Activated T-helper 2 cell treated with anti-CD3 and anti-CD28 coated beads, Interferon-gamma antibody, Interleukin-2, Interleukin-4, amounts not matched to agents 10 μg/mL and 5 μg/mL and 100 μg/mL, durations not matched to agents 14 hours and 24 hours and 36 hours (primary cell): Measurements from ENCODE around the gene CDR2L. TPM values are rescaled to one million over a fixed set of nuclear protein-coding genes. Genes with fewer than 3 reads are reported as not detected.
"Not testable (repeated sequence)": the region's sequence is repeated elsewhere in the genome, so short reads cannot be mapped to it uniquely, and the experiment has no call there.

Experiments
- DNase-seq: peaks from one replicate; pipeline ENCODE4 v3.0.0; 2021; ENCODE audit warnings: low spot score
- H3K27ac Mint-ChIP-seq: one replicate; pipeline ENCODE4 v1.8.0; 2021; ENCODE audit warnings: mixed read lengths
- H3K27me3 Mint-ChIP-seq: one replicate; pipeline ENCODE4 v1.8.0; 2021; ENCODE audit warnings: low read depth, mixed read lengths
- H3K36me3 Mint-ChIP-seq: one replicate; pipeline ENCODE4 v1.8.0; 2021; ENCODE audit warnings: low read depth, mixed read lengths
- H3K4me1 Mint-ChIP-seq: one replicate; pipeline ENCODE4 v1.8.0; 2021; ENCODE audit warnings: low read depth, mixed read lengths
- H3K4me3 Mint-ChIP-seq: one replicate; pipeline ENCODE4 v1.8.0; 2021; ENCODE audit warnings: low read depth, mild to moderate bottlenecking, moderate library complexity, mixed read lengths
- H3K9me3 Mint-ChIP-seq: one replicate; pipeline ENCODE4 v1.8.0; 2021; ENCODE audit warnings: mixed read lengths
- intact Hi-C: fragments of 100-400 bp; cut with micrococcal nuclease; formaldehyde crosslinking; loops from one replicate; pipeline ENCODE4 v1.15.1; 2023
- total RNA-seq: library from RNA; stranded (reverse); gene quantifications from 2 replicates; pipeline ENCODE4 v1.2.3, GENCODE V29; 2022

CDR2L gene
- total RNA-seq, 1 donor from 2014 or later, result 2.4 TPM

DNA sequence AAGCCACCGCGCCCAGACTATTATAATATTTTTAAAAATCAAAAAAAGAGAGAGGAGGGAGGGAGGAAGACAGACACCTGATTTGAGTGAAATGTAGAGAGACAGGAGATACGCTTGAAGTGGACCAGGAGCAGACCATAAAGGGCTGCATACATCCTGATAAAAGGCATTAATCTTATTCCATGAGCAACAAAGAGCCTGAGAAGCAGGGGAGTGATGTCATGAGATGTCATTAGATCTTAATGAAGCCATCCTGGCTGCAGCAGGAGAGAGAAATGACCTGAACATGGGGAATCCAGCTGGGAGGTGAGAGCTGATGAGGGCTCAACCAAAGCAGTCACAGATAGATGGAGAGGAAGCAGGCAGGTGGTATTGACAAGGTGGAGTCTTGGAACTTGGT is 9.6 kb upstream of the CDR2L start:
- H3K4me3 Mint-ChIP-seq, result no peak overlapping the region
- peaks cover 13% of the 10 kb centered on the region for H3K4me1 Mint-ChIP-seq
- H3K27ac Mint-ChIP-seq, result no peak overlapping the region
- no peaks in the 10 kb centered on the region for H3K9me3 Mint-ChIP-seq
- no peaks in the 10 kb centered on the region for H3K36me3 Mint-ChIP-seq
- no peak for DNase-seq
- intact Hi-C loops, result no loop called here
- H3K27me3 Mint-ChIP-seq, result peaks cover 30% of the 10 kb centered on the region

DNA sequence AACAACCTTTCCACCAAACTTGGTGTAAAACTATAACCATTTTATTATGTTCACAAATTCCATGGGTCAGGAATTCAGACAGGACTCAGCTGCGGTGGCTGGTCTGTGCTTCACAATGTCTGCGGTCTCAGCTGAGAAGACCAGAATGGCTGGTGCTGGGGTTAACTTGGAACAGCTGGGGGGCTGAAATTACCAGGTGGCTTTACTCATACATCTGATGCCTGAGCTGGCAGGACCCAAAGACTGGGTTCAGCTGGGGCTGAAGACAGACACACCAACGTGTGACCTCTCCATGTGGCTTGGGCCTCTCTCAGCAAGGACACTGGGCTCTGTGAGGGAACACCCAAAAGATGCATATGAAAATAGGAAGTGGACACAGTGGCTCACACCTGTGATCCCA is 9.2 kb upstream of the CDR2L start:
- intact Hi-C loops, result no loop called here
- Mint-ChIP-seq H3K4me1 (peaks cover 9% of the 10 kb centered on the region), H3K27ac (no peak overlapping the region)

DNA sequence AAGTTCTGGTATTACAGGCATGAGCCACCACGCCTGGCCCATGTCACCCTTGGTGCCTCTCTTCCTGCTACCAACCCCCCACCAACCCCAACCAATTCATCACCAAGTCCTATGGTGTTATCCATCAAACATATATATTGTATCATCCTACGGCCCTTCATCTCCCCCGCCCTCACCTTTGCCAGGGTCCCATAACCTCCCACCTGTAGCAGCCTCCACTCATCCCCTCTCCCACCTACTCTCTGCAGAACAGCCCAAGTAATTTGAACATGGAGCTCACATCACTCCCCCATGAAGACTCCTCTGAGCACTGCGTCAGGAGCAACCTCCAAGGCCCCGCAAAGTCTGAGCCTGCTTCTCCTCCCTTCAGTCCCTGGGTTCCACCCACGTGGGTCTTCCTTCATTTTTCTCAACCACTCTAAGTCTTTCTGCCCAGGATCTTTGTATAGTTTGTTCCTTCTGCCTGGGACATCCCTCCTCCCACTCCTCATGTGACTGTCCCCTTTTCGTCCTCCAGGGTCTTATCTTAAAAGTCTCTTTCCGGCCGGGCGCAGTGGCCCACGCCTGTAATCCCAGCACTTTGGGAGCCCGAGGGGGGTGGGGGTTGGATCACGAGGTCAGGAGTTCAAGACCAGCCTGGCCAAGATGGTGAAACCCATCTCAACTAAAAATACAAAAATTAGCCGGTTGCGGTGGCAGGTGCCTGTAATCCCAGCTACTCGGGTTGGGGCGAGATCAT is 7.9 kb upstream of the CDR2L start:
- Mint-ChIP-seq H3K4me3 (no peak overlapping the region), H3K9me3 (no peaks in the 10 kb centered on the region), H3K36me3 (no peaks in the 10 kb centered on the region), H3K27ac (no peak overlapping the region), H3K27me3 (peaks cover 29% of the 10 kb centered on the region), H3K4me1 (peaks cover 10% of the 10 kb centered on the region)
- intact Hi-C loops, result loop anchor here (5.0 to 10.0 kb wide), 3 partner anchors 53 to 195 kb away; no protein-coding TSS in a partner anchor
- DNase-seq, result no peak

More for the DNA sequence above, 9.2 kb upstream of the CDR2L start:
- H3K4me3 Mint-ChIP-seq, result no peak overlapping the region
- no peaks in the 10 kb centered on the region for H3K36me3 Mint-ChIP-seq
- DNase-seq, result no peak
- no peaks in the 10 kb centered on the region for H3K9me3 Mint-ChIP-seq
- H3K27me3 Mint-ChIP-seq, result peaks cover 26% of the 10 kb centered on the region

DNA sequence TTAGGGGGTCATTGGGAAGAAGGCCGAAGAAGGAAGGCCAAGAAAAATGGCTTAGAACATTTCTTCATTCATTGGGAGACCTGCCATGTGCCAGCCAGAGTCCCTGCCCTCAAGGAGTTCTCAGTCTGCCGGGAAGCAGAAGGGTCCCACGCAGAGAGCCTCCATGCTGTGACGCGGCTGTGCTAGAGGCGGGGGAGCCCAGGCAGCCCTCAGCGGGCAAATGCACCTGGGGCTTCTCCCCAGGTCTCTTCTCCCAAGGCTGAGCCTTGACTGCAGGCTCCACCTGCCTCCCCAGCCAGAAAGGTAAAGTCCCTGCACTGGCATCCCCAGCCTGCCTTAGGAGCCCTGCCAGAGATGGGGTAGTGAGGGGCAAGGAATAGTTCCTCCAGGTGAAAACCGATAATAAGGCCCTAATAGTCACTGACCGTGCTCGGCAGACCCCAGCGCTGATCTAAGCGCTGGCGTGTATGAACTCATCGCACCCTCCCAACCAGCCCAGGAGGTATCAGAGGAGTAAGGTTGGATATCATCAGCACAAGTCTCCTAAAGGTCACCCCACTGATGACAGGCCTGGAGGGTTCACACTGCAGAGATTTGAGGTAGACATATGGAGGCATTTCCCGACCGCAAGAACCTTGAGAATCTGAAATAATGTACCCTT is 6.0 kb upstream of the CDR2L start:
- H3K4me1 Mint-ChIP-seq, result peaks cover 12% of the 10 kb centered on the region
- peaks cover 35% of the 10 kb centered on the region for H3K27me3 Mint-ChIP-seq
- intact Hi-C loops, result loop anchor here (5.0 to 10.0 kb wide), 3 partner anchors 51 to 197 kb away; no protein-coding TSS in a partner anchor
- peak overlapping the region; percentile 76 for H3K4me3 Mint-ChIP-seq
- H3K27ac Mint-ChIP-seq, result peak overlapping the region; percentile 29
- H3K9me3 Mint-ChIP-seq, result no peaks in the 10 kb centered on the region
- H3K36me3 Mint-ChIP-seq, result no peaks in the 10 kb centered on the region
- no peak for DNase-seq

DNA sequence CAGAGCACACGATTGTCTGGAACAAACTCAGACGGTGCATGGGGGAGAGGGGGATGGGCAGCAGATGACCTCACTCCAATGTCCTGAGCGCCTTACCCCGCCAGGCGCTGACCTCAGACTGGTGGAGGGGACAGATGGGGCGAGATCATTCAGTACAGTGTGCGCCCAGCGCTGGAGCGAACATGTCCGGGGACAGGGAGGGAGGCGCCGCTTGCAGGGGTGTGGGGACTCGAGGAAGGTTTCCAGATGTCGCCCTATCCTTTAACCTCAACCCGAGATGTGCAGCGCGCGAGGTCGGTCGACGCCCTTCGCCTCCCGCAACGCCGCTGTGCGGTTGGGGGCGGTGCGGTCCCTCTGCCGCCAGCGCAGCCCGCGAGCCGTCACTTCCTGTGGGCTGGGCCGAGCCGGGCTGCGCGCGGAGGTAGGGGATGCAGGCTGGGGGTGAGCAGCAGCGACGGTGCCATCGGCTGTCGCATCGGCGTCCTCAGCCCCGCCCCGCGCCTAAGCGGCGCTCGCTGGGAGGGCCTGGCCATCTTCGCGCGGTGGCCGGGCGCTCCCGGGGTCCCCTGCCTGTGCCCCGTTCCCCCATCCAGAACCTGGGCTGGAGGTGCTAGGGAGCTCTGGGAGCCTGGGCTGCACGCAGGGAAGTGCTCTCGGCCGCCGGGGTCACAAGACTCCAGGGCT is 5.3 kb upstream of the CDR2L start:
- H3K4me1 Mint-ChIP-seq, result peaks cover 17% of the 10 kb centered on the region
- intact Hi-C loops, result loop anchor here (2.0 to 10.0 kb wide), 4 partner anchors 31 to 197 kb away; partner anchors contain the start of gene MRPL58
- peak overlapping the region; percentile 29 for H3K27ac Mint-ChIP-seq
- no peaks in the 10 kb centered on the region for H3K36me3 Mint-ChIP-seq
- H3K9me3 Mint-ChIP-seq, result no peaks in the 10 kb centered on the region
- peak overlapping the region; percentile 76 for H3K4me3 Mint-ChIP-seq
- peak; percentile 77 for DNase-seq
- peaks cover 37% of the 10 kb centered on the region for H3K27me3 Mint-ChIP-seq

DNA sequence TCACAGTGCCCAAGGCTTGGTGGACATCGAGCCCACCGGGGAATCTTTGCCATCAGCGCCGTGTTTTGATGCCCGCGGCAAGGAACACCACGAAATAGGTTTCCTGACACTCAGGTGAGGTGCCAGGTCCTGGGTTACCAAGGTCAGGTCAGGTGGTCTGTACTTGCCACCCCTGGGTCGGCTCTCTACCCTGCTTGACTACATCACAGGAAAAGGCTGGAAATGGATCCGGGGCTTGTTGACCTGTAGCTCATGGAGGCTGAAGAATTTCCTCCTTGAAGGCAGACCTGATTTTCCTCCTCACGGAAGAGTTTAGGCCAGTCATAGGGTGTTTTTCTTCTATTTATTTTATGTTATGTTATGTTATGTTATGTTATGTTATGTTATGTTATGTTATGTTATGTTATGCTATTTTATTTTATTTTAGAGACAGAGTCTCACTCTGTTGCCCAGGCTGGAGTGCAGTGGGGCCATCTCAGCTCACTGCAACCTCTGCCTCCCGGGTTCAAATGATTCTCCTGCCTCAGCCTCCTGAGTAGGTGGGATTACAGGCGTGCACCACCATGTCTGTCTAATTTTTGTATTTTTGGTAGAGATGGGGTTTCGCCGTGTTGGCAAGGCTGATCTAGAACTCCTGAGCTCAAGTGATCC is 4.6 kb upstream of the CDR2L start:
- not testable (repeated sequence) for H3K27ac Mint-ChIP-seq, H3K9me3 Mint-ChIP-seq
- intact Hi-C loops, result loop anchor here (2.0 to 10.0 kb wide), 4 partner anchors 30 to 198 kb away; partner anchors contain the start of gene MRPL58

DNA sequence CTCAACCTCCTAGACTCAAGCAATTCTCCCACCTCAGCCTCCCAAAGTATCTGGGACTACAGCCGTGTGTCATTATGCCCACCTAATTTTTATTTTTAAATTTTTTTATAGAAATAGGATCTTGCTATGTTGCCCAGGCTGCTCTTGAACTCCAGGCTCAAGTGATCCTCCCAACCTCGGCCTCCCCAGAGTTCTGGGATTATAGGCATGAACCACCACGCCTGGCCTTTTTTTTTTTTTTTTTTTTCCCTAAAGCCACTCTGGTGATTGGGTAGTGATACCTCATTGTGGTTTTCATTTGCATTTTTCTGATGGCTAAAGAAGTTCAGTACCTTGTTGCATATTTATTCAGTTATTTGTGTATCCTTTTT is 1.2 kb upstream of the CDR2L start:
- Mint-ChIP-seq H3K27ac (no peak overlapping the region), H3K9me3 (no peaks in the 10 kb centered on the region), H3K27me3 (peaks cover 33% of the 10 kb centered on the region), H3K4me3 (no peak overlapping the region), H3K4me1 (peaks cover 17% of the 10 kb centered on the region), H3K36me3 (no peaks in the 10 kb centered on the region)
- intact Hi-C loops, result loop anchor here (10.0 kb wide), 2 partner anchors 129 to 201 kb away; no protein-coding TSS in a partner anchor
- no peak for DNase-seq

More for the DNA sequence above, 4.6 kb upstream of the CDR2L start:
- not testable (repeated sequence) for H3K36me3 Mint-ChIP-seq, DNase-seq
- peak overlapping the region; percentile 76 for H3K4me3 Mint-ChIP-seq
- H3K27me3 Mint-ChIP-seq, result peaks cover 38% of the 10 kb centered on the region
- peaks cover 19% of the 10 kb centered on the region for H3K4me1 Mint-ChIP-seq

DNA sequence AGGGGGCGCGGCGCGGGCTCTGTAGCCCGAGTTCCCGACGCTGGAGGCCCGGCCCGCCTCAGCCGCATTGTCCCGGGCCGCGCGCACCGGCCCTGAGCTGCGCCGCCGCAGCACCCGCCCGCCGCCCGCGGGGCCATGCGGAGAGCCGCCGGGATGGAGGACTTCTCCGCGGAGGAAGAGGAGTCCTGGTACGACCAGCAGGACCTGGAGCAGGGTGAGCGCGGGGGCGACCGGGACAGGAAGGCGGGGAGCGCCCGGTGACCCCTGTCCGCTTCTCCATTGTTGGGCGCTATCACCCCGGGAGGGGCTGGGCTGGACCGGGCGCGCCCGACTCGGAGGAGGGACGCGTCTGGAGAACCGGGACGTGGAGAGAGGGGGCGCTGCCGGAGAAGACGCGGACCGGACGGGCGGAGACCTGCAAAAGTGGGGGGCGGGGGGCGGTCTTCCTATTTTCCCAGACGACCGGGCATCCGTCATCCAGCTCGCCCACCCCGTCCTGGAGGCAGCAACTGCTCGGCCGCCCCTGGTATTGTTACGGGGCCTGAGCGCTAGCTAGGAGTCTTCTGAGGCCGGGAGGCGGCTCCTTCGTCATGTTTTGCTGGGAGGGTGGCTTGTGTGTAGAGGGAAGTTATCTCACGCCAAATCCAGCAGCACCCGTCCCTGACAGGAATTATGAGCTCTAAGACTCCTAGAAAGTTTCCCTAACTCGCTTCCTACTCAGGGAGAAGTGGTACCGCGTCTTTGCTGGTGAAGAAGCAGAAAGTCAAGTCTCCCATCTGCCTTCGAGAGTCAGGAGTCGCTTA is 678 bp downstream of the CDR2L start:
- peaks cover 41% of the 10 kb centered on the region for H3K27me3 Mint-ChIP-seq
- intact Hi-C loops, result loop anchor here (10.0 kb wide), 2 partner anchors 127 to 203 kb away; no protein-coding TSS in a partner anchor
- H3K9me3 Mint-ChIP-seq, result no peaks in the 10 kb centered on the region
- no peak for DNase-seq
- H3K4me3 Mint-ChIP-seq, result peak overlapping the region; percentile 69
- H3K4me1 Mint-ChIP-seq, result peaks cover 10% of the 10 kb centered on the region
- H3K36me3 Mint-ChIP-seq, result no peaks in the 10 kb centered on the region
- no peak overlapping the region for H3K27ac Mint-ChIP-seq

DNA sequence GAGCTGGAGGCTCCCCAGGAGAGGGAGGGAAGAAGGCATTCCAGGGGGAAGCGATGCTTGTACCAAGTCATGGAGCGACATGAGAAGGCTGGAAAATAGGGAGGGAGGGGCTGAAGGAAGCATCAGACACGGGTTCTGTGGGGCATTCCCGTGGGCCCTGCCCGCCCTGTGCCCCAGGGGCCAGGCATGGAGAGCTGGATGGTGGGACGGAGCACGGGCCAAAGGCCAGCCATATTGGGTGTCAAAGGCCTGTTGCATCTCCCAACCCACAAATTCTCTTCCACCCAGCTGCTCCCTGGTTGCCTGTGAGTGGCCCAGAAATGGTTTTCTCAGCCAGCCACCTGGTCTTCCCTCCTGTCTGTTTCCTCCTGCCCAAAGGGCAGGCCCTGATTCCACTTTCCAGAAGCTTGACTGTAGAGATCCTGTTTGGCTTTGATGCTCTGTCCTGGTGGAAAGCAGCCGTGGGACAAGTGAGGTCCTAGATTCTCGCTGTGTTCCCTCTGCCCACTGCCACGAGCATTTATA is 3.2 kb downstream of the CDR2L start:
- H3K27ac Mint-ChIP-seq, result no peak overlapping the region
- H3K4me3 Mint-ChIP-seq, result no peak overlapping the region
- no peaks in the 10 kb centered on the region for H3K9me3 Mint-ChIP-seq
- H3K4me1 Mint-ChIP-seq, result peaks cover 9% of the 10 kb centered on the region
- intact Hi-C loops, result no loop called here
- peaks cover 31% of the 10 kb centered on the region for H3K27me3 Mint-ChIP-seq
- no peaks in the 10 kb centered on the region for H3K36me3 Mint-ChIP-seq
- no peak for DNase-seq

DNA sequence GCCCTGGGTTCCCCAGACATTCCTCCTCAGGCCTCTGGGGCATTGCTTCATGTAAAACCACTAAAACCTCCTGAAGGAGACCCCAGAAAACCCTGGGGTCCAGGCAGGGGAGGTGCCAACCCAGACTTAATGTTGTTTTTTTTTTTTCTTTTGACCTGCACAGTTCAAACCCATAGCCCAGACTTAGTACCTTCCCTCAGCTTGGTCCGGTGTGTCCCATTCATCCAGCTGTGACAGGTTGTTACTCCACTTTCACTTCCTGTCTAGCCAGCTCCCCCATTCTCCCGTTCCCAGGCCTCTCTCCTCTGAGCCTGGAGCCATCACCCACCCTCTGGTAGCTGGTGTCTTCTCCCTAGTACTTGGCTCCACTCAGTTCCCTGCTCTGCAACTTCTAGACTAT is 4.8 kb downstream of the CDR2L start:
- Mint-ChIP-seq H3K4me1 (peaks cover 1% of the 10 kb centered on the region), H3K4me3 (no peak overlapping the region), H3K36me3 (no peaks in the 10 kb centered on the region), H3K27me3 (peaks cover 24% of the 10 kb centered on the region), H3K27ac (no peak overlapping the region), H3K9me3 (no peaks in the 10 kb centered on the region)
- no peak for DNase-seq
- intact Hi-C loops, result no loop called here

DNA sequence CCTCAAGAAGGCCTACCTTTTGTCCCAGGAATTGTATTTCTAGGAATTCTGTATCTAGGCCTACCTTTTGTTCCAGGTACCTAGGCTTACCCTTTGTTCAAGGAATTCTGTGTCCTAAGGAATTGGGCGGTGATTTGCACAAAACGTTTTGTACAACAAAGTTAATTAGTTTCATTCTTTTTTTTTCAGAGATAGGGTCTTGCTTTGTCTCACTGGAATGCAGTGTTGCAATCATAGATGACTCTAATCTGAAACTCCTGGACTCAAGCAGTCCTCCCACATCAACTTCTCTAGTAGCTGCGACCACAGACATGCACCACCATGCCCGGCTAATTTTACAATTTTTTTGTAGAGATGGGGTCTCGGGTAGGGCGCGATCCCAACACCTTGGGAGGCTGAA is 7.0 kb downstream of the CDR2L start:
- Mint-ChIP-seq H3K9me3 (no peaks in the 10 kb centered on the region), H3K27ac (no peak overlapping the region), H3K4me3 (no peak overlapping the region), H3K27me3 (peaks cover 12% of the 10 kb centered on the region), H3K36me3 (no peaks in the 10 kb centered on the region), H3K4me1 (peaks cover 6% of the 10 kb centered on the region)
- intact Hi-C loops, result no loop called here
- DNase-seq, result no peak
